Femur (tissue), 1 donor: ENCODE results near the gene THTPA.
A peak's percentile ranks its signal among the peaks of the same experiment; 100 is the strongest.
"Not testable (repeated sequence)": the region's sequence is repeated elsewhere in the genome, so short reads cannot be mapped to it uniquely, and the experiment has no call there.

Experiments
- DNase-seq: peaks from one replicate; pipeline ENCODE4 v3.0.0-alpha.2; 2017

The THTPA gene

DNA sequence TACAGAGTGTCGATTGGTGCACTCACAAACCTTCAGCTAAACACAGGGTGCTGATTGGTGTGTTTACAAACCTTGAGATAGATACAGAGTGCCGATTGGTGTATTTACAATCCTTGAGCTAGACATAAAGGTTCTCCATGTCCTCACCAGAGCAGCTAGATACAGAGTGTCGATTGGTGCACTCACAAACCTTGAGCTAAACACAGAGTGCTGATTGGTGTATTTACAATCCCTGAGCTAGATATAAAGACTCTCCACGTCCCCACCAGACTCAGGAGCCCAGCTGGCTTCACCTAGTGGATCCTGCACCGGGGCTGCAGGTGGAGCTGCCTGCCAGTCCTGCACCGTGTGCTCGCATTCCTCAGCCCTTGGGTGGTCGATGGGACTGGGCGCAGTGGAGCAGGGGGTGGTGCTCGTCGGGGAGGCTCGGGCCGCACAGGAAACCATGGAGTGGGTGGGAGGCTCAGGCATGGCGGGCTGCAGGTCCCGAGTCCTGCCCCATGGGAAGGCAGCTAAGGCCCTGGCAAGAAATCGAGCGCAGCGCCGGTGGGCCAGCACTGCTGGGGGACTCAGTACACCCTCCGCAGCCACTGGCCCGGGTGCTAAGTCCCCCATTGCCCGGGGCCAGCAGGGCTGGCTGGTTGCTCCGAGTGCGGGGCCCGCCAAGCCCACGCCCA lies 28.6 kb downstream of the THTPA start:
- not testable (repeated sequence) for DNase-seq

DNA sequence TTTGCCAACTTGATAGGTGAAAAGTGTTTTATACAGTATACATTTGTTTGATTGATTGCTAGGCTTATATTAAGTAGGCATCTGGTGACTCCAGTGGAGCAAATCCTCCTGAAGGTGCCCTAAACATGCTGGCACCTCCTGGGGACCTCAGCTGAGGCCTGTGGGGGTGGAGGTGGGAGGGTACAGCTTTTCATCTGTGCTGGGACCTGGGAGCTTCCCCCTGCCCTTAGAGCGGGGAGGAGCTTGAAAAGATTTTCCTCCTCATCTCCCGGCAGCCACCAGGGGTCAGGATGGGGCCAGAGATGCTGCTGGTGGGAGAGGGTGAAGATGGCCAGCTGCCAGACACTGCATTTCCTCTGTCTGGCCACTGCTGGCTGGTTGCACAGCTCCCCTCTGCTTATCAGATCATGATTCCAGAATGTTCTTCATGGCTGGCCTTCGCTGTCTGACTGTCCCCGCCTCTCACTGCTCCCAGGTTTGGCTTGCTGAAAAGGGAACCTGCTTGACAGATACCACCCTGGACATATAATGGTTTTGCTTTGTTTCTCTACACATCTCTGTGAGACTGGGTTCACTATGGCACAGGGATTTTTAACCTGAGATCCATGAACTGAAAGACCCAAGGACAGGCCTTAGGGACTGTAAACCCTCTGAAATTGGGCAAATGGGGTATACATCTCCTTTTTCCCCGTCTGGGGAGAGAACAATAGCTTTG lies 33.0 kb downstream of the THTPA start:
- peak; percentile 93 for DNase-seq

- DNase-seq, result no peak
Observed at GRCh38 chr14:23589606-23590005, 33.5 kb downstream of the THTPA start.

DNA sequence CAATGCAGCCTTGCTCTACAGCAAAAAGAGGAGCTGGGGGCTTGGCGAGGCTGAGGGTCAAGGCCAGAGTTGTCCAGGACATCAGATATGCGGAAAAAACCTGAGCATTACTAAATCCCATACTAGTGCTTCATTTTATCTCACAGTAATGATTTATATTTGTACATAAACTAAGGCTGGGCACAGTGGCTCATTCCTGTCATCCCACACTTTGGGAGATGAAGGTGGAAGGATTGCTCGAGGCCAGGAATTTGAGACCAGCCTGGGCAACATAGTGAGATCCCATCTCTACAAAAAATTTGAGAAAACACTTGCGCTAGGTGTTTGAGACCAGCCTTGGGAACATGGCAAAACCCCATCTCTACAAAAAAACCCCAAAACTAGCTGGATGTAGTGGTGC lies 34.1 kb downstream of the THTPA start:
- no peak for DNase-seq

- DNase-seq, result not testable (repeated sequence)
Observed at GRCh38 chr14:23594191-23594590, 38.1 kb downstream of the THTPA start.

DNA sequence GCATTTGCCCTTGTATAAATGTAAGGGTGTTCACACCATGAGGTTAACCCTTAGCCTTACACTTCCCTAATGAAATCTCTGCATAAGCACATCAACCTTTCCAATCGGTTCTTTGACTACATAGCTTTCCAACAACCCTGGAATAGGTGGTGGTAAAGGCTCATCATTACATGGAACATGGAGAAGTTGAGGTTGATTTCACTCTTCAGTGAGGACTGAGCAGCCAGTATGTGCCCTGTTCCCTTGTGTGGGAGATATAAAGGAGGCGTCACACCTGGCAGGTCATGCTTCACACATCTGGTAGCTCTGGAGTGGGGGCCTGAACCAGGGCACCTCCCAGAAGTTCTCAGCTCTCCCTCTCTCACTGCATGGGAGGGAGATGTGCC lies 44.2 kb downstream of the THTPA start:
- DNase-seq, result no peak

- DNase-seq, result no peak
Observed at GRCh38 chr14:23600806-23601205, 44.7 kb downstream of the THTPA start.

DNA sequence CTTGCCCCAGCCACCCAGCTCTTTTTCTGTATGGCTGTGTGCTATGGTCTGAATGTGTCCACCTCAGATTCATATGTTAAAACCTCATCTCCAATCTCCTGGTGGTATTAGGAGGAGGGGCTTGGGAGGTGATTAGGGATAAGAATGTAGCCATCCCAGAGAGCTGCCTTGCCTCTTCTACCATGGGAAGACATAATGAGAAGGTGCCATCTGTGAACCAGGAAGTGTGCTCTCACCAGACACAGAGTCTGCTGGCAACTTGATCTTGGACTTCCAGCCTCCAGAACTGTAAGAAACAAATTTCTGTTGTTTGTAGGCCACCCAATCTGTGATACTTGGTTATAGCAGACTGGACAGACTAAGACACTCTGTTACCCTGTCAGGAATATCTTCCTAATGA lies 45.4 kb downstream of the THTPA start:
- no peak for DNase-seq

GRCh38 chr14:23601845-23602180 lies 45.7 kb downstream of the THTPA start:
- DNase-seq, result no peak

DNA sequence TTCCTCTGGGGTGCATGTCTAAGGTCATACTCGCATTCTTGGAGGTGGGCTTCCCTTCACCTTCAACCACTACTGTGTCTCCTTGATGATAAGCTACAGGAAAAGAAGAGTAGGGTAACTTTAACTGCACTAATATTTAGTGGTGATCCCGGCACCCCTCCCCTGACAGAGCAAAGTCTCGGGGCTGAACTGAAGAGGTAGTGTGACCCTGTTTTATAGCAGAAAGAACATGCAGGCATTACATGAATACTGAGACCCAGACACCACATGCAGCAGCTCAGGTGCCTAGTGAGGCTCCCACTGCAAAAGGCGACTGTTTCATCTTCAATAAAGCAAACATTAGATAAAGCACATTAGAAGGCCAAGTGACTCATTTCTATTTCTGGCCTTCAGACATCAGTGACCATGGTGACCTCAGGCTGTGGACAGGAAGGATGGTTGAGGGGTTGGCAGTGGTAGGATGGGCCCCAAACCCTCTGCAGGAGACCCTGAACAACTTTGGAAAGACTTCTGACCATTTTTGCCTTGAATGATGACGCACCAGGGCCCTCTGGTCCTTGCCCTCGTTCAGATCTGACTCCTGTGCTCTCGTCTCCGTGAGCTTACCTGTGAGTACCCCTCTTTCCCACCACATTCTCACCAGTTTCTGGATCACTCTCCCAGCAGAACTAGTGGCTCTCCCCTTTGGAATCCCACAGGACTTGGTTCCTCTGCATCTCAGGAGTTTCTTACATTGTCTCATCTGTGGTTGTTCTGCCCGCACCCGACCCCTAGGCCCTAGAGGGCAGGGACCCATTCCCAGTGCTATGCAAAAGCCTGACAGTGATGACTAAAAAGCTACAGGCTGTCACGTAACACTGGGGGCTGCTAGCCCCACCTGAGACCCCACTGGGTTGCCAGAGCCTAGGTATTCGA lies 46.4 kb downstream of the THTPA start:
- no peak for DNase-seq

- DNase-seq, result no peak
Observed at GRCh38 chr14:23603103-23603502, 47.0 kb downstream of the THTPA start.

GRCh38 chr14:23604148-23604547 lies 48.1 kb downstream of the THTPA start:
- no peak for DNase-seq

GRCh38 chr14:23604675-23605170 lies 48.7 kb downstream of the THTPA start:
- no peak for DNase-seq

DNA sequence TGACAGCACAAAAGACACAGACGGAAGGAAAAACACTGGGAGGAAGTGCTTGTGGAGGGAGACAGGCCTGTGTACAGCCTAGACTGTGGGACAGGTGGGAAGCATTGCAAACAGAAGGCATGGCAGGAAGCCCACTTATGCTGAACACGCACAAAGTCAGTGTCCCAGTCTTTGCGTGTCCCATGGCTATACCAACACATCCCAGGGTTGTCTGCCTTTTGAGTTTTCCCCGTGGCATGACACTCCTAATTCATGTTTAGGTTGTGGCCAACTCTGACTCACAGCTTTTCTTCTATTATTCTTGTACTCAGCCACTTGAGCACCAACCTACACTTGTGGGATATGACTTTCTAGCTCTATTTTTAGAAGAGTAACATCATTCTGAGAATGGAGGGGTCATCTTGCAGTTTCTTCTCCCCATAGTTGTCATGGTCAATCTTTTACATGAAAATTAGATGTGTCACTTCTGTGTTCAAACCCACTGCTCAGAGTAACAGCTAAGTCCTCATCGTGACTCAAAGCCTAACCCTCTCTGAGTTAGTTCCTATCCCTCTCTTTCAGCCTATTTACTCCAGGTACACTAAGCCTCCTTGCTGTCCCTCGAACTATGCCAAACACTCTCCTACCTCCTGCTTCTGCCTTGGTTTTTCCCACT lies 50.0 kb downstream of the THTPA start:
- peak; percentile 32 for DNase-seq

- no peak for DNase-seq
Observed at GRCh38 chr14:23608454-23608853, 52.4 kb downstream of the THTPA start.

DNA sequence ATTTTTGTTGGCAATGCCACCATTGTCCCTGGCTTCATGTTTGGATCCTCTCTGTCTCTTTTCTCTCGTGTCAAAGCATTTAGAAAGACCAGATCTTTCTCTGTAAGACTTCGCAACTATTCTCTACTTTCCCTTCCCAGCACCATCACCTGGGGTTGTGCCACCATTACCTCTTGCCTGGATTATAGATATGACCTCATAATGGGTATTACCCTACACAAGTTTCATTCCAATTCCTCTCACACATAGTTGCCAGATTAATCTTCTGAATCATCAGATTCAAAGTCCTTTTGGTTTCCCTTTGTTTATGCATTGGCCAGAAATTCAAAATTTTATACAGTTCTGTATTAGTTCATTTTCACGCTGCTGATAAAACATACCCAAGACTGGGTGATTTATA lies 52.9 kb downstream of the THTPA start:
- DNase-seq, result no peak

DNA sequence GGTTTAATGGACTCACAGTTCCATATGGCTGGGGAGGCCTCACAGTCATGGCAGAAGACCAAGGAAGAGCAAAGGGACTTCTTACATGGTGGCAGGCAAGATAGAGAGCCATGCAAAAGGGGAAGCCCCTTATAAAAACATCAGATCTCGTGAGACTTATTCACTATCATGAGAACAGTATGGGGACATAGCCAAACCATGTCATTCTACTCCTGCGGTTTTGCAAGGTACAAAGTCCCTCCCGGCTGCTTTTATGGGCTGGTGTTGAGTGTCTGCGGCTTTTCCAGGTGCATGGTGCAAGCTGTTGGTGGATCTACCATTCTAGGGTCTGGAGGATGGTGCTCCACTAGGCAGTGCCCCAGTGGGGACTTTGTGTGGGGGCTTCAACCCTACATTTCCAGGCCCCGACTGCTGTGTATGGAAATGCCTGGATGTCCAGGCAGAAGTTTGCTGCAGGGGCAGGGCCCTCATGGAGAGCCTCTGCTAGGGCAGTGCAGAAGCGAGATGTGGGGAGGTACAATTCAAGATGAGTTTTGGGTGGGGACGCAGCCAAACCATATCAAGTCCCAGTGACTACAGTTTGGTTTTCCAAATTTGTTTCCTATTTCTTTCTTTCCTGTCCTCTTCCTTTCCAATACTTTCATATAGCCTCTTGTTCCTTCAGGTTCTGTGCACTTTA lies 53.5 kb downstream of the THTPA start:
- not testable (repeated sequence) for DNase-seq
